GM12878 (cell line): Measurements from ENCODE around the gene ENAH.

Experiments
- EP300 ChIP-seq, 2 experiments: fragments of 150-350 bp in 1 of 2; IDR thresholded peaks; 2 replicates each; pipeline ENCODE4 v1.6.1; 2011 to 2012; ENCODE audit warnings: low read depth in 2 of 2, low read length in 2 of 2, borderline replicate concordance in 1 of 2, improper control_type of control experiment in 1 of 2, inconsistent platforms in 1 of 2; ENCODE audit not compliant: control insufficient read depth in 1 of 2
- EZH2 ChIP-seq: IDR thresholded peaks from 2 replicates; pipeline ENCODE4 v1.6.1; 2012; ENCODE audit warnings: low read depth, mild to moderate bottlenecking, control low read depth, inconsistent platforms, low read length, borderline replicate concordance; ENCODE audit not compliant: control insufficient read depth
- FOXM1 ChIP-seq: IDR thresholded peaks from 2 replicates; pipeline ENCODE4 v1.6.1; 2012; ENCODE audit warnings: low read depth, mild to moderate bottlenecking, inconsistent platforms, low read length, moderate library complexity
- POLR2A ChIP-seq: IDR thresholded peaks from 2 replicates; pipeline ENCODE4 v1.6.1; 2011; ENCODE audit warnings: low read depth, mild to moderate bottlenecking, low read length
- POLR2AphosphoS5 ChIP-seq: IDR thresholded peaks from 2 replicates; pipeline ENCODE4 v1.6.1; 2011; ENCODE audit warnings: mild to moderate bottlenecking, low read length, inconsistent platforms
- RAD21 ChIP-seq: IDR thresholded peaks from 2 replicates; pipeline ENCODE4 v1.6.1; 2011; ENCODE audit warnings: mild to moderate bottlenecking, low read depth, low read length, moderate library complexity; ENCODE audit not compliant: insufficient read depth
- RB1 ChIP-seq: fragments of 450-650 bp; formaldehyde crosslinking; IDR thresholded peaks from 2 replicates; pipeline ENCODE4 v1.6.1; 2017; ENCODE audit warnings: mild to moderate bottlenecking, borderline replicate concordance
- RFX5 ChIP-seq: IDR thresholded peaks from 2 replicates; pipeline ENCODE4 v1.6.1; 2011; ENCODE audit warnings: low read depth, low read length, improper control_type of control experiment
- SP1 ChIP-seq: IDR thresholded peaks from one replicate; pipeline ENCODE4 v1.6.1; 2011; ENCODE audit warnings: low read depth, low read length
- YY1 ChIP-seq: IDR thresholded peaks from 2 replicates; pipeline ENCODE4 v1.6.1; 2011; ENCODE audit warnings: low read depth, mild to moderate bottlenecking, low read length
- TF ChIP-seq, protein P1 (sequence below), 3 experiments: IDR thresholded peaks in 2 of 3; conservative IDR thresholded peaks in 1 of 3; 2 replicates each; pipeline ENCODE4 v1.5.1; 2011; ENCODE audit warnings: low read depth in 3 of 3, low read length in 3 of 3, mild to moderate bottlenecking in 3 of 3, control low read depth in 2 of 3, moderate library complexity in 2 of 3, inconsistent platforms in 1 of 3, mixed read lengths in 1 of 3; ENCODE audit not compliant: control insufficient read depth in 2 of 3, insufficient read depth in 1 of 3; ENCODE audit errors: extremely low read depth in 1 of 3
- TF ChIP-seq, protein P2 (sequence below): fragments of 450-650 bp; IDR thresholded peaks from 2 replicates; pipeline ENCODE4 v1.6.1; 2017; ENCODE audit warnings: mild to moderate bottlenecking, low read depth, inconsistent platforms; ENCODE audit not compliant: poor library complexity, severe bottlenecking

DNA sequence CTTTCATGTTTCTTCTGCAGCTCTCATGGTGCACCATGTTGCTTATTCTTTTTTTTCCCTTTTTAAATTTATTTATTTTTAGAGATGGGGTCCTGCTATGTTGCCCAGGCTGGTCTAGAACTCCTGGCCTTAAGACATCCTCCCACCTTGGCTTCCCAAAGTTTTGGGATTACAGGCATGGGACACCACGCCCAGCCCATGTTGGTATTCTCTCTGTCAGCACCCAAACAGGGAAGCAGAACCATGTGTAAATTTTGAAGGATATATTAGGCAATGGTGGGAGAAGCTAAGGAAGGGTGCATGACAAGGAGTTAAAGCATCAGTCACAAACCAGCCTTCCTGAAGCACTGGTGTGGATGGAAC is 39.6 kb upstream of the ENAH start:
- TF ChIP-seq, protein P1, sequence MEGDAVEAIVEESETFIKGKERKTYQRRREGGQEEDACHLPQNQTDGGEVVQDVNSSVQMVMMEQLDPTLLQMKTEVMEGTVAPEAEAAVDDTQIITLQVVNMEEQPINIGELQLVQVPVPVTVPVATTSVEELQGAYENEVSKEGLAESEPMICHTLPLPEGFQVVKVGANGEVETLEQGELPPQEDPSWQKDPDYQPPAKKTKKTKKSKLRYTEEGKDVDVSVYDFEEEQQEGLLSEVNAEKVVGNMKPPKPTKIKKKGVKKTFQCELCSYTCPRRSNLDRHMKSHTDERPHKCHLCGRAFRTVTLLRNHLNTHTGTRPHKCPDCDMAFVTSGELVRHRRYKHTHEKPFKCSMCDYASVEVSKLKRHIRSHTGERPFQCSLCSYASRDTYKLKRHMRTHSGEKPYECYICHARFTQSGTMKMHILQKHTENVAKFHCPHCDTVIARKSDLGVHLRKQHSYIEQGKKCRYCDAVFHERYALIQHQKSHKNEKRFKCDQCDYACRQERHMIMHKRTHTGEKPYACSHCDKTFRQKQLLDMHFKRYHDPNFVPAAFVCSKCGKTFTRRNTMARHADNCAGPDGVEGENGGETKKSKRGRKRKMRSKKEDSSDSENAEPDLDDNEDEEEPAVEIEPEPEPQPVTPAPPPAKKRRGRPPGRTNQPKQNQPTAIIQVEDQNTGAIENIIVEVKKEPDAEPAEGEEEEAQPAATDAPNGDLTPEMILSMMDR (IDR thresholded peaks at IDR 0.05 in 2 of 3, conservative IDR thresholded peaks at IDR 0.05 in 1 of 3; ENCODE audit: control insufficient read depth in 2 of 3, extremely low read depth in 1 of 3, insufficient read depth in 1 of 3, low read depth in 3 of 3, low read length in 3 of 3) = no peak
- TF ChIP-seq RB1 = no peak
- TF ChIP-seq EP300 (IDR thresholded peaks at IDR 0.05; ENCODE audit: borderline replicate concordance in 1 of 2, control insufficient read depth in 1 of 2, low read depth in 2 of 2, low read length in 2 of 2) = no peak
- TF ChIP-seq POLR2AphosphoS5 = no peak
- no peak for TF ChIP-seq POLR2A
- no peak for TF ChIP-seq FOXM1
- TF ChIP-seq, protein P2, sequence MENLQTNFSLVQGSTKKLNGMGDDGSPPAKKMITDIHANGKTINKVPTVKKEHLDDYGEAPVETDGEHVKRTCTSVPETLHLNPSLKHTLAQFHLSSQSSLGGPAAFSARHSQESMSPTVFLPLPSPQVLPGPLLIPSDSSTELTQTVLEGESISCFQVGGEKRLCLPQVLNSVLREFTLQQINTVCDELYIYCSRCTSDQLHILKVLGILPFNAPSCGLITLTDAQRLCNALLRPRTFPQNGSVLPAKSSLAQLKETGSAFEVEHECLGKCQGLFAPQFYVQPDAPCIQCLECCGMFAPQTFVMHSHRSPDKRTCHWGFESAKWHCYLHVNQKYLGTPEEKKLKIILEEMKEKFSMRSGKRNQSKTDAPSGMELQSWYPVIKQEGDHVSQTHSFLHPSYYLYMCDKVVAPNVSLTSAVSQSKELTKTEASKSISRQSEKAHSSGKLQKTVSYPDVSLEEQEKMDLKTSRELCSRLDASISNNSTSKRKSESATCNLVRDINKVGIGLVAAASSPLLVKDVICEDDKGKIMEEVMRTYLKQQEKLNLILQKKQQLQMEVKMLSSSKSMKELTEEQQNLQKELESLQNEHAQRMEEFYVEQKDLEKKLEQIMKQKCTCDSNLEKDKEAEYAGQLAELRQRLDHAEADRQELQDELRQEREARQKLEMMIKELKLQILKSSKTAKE = no peak
- TF ChIP-seq YY1 = no peak
- no peak for TF ChIP-seq SP1
- TF ChIP-seq RAD21 = no peak
- TF ChIP-seq EZH2 = no peak
- TF ChIP-seq RFX5 = no peak
